ENCODE data around the gene DMD.
"Not testable (repeated sequence)": the region's sequence is repeated elsewhere in the genome, so short reads cannot be mapped to it uniquely, and the experiment has no call there.

Gene DMD

DNA sequence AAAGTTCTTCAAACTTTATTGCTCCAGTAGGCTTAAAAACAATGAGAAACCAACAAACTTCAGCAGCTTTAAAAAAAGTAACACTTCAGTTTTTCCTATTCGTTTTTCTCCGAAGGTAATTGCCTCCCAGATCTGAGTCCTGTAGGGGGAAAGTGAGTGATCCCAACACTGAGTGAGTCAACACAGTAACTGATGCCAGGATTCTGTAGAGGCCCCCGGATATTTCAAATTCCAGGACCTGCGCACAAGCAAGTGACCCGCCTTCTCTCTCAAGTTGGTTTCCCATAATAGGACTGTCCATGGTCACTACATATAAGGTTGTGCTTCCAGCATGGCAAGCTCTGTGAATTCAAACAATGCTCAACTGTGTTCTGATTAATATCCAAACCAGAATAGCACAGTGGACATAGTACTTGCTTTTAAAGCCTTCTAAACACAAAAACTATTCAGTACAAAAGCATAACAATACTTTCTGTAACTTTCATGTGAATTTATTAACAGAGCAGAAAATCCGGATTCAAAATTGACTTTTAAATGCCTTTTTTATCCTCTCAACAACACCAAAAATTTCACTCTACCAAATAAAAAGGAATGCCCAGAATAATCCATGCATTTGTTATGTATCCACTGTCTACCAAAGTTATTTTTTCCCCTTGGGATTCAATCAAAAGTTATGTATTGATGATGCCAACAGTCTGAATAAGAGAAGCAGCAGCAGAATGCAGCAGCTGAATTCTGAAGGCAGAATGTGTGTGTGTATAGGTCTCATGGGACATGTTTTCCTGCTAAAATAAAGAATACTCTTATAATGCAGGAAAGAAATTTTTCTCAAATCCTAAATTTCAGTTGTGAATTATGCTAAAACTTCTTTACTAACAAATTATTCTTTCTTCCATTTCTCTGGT, at the start of gene DMD:
Gene DMD (minus strand): TSS at position 194 of the 905 bp plus-strand sequence. CDS start 237 bp downstream, outside the sequence.
- no peak for DNase-seq

DNA sequence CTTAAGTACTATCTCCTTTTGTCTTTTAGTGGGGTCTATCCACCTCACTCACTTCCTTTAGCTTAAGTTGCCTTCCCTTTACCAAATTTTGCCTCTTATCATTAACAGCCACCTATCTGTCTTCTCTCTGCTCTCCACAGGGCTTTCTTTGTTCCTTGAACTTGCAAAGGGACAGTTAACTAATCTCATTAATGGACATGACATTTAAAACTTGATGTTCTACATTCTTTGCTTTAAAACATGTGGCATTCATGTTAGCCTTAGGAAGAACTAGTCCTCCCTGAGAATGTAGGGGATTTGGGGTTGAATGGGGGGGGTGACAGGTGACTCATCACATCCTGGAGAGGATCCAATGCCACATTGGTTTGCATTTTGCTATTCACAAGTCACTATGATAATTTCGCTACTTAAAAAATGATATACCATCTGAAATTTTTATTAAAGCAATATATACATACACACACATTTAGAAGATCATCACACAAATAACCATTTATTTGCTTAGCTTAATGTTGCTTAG, 41.0 kb upstream of the DMD start:
- no peak for DNase-seq

DNA sequence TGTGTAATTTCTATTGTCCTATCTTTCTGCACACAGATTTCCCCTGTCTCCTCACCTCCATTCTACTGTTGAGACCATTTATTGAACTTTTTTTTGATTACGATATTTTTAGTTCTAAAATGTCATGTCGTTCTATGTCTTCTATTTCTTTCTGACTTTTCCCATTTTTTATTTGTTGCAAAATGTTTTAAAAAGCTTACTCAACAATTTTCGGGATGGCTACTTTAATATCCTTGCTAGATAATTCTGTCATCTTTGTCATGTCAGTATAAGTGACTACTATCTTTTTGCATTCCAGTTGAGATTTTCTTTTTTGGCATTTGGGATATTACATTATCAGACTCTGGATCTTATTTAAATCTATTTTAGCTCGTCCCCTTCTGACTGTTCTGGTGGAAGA, 7.5 kb upstream of the DMD start:
- no peak for DNase-seq

DNA sequence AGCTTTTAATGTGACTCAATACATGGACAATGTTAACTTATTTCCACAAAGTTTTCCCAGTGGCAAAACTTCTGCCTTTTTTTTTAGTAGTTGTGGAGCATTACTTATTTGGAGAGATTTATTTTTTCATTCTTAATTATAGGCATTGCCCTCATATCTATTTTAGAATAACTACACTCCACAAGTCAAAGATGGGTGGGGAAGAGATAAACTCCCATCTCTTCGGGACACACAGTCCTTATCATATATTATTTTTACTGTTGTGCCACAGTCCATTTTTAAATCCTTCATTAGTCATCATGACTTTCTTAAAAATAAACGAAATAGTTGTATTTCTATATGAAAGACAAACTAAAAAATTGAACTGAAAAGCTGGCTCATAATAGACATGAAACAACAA, 1.2 kb downstream of the DMD start:
- DNase-seq: no peak

DNA sequence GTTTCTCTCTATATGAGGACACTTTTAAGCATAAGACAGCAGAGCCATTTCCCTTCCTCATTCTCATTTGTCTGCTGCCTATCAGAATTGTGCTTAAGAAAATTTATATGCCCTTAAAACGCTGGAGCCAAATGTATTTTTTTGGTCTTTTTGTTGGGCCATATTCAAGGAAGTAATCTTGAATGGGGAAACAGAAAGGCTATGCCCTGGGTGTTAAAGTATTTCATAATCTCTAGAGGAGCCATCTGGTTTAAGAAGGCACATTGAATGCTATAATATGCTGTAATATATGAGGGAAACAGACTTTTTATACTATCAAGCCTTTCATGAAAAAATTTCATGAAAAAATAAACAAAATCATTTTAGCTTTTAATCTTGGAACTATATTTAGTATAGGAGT, 4.3 kb downstream of the DMD start:
- DNase-seq: no peak

DNA sequence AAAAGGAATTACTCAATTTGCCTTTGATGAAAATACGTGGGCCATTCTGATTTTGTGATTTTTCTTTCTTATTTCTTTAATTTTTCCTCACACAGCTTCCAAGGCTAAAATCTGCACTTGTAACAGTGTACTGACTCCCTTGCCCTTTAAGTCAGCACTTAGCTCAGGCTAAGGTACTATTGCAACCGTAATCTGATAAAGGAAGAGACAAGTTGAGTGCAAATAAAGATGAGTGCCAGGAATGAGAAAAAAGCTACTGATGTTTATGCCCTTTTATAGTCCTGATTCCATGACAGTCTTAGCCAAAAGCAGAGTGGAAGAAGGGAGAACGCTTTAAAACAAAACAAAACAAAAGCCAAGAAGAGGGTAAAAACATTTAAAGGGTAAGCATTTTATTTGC, 6.0 kb downstream of the DMD start:
- no peak for DNase-seq

DNA sequence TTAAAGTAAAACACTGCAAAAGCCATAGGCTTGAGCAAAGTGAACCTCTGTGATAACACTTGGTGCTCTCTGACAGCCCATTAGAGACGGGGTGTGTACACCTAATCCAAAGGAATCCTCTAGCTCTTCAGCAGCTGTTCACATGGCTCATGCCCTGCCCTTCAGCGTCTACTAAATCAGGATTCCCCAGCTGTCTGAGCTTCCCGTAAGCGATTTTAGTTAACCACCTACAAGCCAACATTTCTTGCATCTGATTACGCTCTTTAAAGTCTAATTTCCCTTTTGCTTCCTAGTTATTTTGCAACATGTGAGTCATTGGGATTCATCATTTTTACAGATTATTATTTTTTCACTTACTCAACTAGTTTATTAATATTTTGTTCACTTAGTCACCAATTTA, 6.5 kb downstream of the DMD start:
- no peak for DNase-seq

DNA sequence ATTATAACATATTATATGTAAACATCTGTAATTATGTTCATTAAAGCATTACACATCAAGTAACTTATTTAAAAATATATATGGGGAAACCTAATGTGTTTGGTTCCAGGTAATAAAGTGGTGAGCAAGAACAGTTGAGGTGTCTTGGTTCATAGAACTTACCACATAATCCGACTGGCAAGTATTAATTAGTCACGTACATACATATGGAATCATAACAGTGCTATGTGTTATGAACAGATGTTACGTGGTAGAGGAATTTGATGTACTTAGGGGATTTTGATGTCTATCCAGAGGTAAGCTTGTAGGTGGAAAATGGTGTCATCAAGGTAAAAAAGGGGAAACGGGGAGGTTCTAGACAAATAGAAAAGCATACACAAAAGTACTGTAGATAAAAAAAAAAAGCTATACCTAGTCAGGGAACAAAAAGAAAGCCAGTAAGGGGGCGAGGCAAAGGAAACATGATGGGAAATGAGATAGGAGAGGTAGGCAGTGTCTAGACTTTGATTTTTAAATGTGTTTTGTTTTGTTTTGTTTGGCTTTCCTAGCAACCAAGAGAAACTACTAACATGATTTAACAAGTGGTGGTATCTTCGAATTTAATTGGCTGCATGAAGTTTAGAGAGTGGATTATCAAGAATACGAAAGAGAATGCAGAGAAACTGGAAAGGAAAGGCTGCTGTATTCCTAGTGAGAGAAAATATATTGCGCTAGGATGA, 12.6 kb downstream of the DMD start:
- DNase-seq: no peak

DNA sequence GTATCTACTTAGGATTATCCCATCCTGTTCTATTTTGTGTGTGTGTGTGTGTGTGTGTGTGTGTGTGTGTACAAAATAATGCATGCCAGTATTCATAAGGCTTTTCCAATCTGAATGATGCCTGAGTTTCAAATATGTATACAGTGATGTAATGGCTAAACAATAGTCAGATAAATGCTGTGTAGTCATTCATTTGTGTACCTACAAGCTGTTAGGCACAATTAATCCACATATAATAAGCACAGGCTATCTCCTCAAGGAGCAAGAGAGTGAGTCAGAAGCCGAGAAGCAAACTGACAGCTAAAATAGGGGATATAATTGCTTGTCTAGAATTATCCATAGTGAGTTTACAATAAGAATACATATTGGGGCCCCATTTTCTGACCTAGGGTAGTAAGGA, 15.7 kb downstream of the DMD start:
- DNase-seq: no peak

DNA sequence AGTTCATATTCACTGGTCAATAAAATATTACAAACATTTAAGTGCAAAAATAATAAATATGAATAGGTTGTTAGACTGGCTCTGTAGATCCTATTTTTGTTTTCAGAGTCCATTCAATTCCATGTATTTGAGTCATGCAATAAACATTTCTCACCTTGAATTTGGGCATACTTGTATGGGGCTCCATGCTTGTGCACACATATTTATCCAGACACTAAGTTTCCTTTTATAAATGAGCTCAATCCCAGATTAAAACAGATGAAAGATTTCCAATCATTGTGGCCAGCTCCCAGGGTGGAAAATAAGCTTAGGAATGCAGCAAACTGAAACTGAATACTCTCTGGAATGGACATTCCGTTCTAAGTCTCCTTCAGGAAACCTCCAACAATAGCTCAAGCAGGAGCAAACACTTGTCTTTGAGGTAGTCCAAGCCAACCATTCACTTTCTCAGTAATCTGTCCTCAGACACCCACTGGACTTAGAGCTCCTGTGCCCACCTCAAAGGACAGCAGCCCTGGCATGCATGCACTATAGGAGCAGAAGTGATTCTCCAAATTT, 16.4 kb downstream of the DMD start:
- DNase-seq: no peak

DNA sequence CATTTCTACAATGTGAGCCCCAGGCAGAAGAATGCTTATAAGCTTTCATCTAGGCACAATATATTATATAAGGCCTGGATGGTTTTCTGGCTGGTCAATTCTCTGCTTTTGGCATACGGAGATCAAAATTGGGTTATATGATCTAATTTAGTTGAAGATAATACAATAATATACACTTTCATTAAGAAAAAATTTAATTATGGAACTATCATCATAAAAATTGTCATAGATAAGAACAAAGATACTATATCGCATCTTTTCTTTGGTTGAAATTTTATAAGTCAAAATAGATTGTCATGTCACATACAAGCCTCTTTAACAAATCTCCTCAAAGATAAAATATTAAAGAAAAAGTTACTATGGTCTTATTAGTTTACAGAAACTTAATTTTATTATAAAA, 17.1 kb downstream of the DMD start:
- no peak for DNase-seq

DNA sequence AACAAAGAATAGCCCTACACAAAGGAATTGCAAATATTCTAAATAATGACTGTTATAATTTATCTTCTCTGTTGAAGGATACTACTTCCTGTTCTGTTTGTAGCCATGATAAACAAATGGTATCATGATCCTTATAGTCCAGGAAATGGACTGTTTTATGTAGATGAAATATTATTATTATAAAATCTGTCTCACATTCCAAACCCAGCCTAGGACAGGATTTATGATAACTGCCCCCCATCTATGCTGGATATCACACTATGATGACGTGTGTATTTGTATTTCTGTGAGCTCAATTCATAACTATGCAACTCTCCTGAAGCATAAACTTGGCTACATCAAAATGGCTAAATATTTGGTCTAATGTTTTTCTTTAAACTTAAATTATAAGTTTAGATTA, 21.3 kb downstream of the DMD start:
- no peak for DNase-seq

DNA sequence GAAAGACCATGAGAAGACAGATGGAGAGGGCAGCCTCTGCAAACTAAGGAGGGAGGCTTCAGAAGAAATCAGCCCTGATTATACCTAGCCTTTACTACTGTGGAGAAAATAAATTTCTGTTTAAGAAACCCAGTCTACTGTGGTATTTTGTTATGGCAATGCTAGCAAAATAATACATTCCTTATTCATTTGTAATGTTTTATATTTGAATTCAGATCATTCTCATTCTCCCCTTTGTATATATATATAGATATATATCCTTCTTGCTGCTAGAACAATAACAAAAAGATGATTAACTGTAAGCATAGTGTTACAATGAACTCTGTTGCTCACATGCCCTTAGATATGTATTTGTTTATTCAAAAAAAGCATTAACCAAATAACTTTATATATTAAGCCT, 22.5 kb downstream of the DMD start:
- no peak for DNase-seq

DNA sequence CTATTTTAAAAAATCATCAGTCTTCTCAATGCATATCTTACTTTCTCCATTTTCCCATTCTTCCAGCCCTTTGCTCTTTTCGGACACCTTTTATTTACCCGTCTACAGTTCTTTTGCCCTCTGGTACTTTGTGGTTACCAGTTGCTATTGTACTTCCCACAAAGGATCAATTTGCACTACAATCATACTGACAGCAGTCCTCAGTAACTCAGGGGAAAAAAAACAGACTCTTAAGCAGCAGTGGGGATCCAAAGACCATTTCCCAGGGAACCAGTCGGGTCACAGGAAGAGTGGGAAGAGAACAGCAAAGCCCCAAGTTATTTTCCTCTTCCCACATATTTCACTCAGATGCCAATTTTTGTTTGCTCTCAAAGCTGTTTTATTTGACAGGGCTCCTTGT, 23.1 kb downstream of the DMD start:
- no peak for DNase-seq

DNA sequence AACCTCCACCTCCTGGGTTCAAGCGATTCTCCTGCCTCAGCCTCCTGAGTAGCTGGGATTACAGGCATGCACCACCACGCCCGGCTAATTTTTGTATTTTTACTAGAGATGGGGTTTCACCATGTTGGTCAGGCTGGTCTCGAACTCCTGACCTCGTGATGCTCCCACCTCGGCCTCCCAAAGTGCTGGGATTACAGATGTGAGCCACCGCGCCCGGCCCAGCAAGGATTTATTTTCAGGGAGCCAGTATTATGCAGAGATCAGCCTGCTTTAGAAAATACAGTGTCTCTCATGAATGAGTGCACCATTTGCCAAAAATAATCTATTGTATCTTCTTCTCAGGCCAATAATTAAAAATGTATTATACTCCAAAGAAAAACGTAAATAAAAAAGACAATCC, 26.5 kb downstream of the DMD start:
- not testable (repeated sequence) for DNase-seq

DNA sequence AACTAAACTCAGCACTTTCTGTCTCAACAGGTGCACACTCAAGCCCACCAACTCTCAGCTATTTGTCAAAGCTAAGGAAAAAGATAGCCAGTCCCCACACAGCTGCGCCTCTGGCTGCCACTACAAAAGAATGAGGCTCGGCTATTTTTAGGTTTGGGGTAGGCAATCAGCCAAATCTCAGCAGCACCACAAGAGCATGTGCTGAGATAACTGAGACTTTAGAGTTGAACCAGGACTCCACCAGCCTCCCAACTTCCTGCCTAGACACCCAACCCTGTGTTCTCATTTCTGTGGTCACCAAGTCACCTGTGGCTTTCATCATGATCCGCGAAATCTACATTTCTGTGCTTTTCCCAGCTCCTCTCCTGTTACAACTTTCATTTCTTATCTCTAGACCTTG, 28.0 kb downstream of the DMD start:
- DNase-seq: no peak

DNA sequence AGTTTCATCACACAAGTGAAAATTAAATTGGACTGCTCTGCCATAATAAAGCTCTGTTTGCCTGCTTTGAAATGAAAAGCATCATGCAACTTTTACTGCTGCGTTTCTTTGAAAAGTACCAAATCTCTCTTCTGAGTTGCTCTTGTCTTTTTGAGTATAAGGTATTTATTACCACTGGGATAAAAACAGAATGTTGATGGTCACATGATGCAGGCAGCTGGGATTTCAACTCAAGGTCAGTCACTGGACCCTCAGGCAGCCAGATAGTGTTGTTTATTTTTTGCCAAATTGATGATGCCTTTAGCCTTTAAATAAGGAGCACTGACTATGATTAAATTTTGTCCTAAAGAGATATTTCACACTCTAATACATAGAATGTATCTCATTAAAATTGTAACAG, 32.7 kb downstream of the DMD start:
- no peak for DNase-seq

DNA sequence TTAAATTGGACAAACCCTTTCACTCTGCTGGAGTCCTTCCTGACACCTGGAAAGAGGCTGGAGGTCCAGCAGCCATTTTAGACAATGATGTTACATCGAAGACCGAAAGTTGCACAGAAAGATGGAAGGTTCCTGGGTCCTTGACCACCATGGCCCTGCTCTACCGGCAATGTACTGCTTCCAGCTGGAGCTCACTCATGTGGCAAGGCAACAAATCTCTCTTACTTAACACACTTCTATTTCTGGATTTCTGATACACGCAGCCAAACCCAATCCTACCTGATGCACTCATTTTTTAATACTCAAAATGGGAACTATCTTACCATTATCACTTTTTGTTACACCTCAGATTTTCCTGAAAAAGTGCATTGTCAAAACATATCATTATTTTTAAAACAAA, 33.1 kb downstream of the DMD start:
- DNase-seq: no peak

DNA sequence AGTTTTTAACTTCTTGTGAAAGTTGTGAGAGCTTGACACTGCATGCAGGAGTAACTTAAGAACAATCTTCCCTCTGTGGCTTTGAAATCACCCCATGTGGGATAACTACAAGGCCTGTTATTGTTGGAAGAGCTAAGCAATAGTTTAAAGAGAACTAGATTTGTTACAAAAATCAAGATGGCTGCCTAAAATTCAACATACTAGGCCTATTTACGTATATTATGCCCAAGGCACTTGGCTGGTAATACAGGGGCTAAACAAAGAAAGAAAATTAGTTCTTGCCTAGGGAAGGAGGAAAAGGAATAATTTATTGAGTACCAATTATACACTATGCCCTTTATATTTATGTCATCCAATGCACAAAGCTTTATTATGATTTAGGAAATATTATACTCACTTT, 36.1 kb downstream of the DMD start:
- DNase-seq: no peak

DNA sequence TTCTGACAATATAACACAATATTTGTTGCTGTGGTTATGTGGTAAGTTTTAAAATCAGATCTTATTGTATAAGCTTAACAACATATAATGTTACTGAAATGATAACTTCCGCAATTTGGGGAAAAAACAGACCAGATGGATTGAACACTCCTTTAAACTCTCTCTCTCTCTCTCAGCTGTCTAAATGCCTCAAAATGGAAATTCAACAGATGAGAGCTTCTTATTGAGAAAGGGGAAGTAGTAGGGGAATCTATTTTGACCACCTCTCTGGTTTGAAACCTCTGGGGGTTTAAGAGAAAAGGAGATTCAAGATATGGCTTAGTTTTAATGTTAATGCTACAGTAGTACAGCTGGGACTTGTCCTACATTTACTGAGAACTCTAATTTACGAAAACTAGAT, 40.3 kb downstream of the DMD start:
- DNase-seq: no peak

DNA sequence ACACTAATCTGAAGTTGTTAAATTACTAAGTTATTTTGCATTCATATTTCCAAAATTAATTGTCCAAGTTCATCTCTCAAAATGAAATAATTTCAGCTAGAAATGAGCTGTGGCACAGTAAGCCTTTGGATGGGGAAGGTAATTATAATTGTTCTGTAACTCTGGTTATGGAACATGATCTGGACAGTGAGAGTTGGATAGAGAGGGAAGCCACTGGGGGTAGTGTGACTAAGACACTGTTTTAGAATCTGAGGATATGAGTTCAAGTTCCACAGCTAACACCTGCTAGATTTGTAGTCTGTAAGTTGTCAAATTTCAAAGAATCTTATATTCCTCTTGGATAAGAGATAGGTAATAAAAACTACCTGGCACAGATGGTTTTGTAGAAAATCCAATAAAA, 49.5 kb downstream of the DMD start:
- no peak for DNase-seq

DNA sequence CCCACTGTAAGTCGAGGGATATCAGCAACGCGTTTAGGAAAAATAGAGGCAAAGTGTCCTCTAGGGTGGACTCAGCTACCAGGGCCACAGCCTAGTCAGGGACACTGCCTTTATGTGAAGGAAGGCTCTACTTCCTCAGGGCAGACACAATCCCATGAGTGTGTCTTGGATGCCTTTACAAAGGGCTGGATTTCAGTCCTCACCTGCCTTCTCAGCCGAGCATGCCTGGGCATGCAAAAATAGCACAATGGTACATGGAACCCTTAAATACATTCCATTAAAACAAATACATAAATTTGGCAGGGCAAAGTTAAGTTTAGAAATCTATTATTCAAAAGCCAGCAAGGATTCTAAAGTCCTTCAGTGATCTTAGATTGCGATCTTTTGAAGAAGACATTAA, 51.1 kb downstream of the DMD start:
- DNase-seq: no peak

DNA sequence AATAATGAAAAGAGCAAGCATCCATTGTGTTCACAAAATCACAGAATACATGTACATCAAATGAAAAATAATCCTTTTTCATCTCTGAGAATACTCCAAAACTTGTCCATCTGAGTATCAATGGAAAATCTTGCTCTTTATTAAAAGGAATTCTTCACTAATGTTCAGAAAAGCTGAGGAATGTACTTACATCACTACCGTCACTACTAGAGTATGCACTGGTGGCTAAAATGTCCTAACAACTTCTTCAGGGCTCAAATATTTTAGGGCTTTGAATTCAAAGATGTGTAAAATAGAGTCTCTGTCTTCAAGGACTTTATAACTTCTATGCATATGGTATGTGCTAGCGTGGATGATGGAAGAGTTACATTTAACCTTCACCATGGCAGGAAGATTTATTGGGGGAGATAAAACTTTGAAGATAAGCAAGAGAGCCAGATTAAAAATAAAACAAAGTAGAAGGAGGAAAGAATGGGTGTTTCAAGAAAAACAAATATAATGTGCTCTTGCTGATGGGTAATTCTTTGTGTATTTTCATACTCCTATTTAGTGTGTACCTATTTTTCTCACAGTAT, 55.1 kb downstream of the DMD start:
- no peak for DNase-seq

DNA sequence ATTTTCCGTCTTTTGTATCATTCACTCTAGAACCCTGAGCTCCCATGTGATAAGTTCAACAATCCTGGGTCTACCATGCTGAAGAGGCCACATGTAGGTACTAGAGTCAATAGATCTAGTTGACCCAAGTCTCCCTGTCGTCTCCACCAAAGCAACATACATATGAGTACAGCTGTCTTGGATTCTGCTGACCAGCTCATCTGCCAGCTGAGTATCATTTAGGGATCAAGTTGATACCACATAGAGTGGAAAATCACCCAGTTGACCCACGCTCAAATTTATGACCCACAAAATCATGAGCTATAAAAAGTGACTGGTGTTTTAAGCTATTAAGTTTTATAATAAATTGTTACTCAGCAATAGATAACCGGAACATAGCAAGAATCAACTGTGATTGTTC, 61.8 kb downstream of the DMD start:
- no peak for DNase-seq

Data from NCI-H1436 (cell line).